GM13976 (cell line): ENCODE results near the gene TP53I11.

Experiments
- DNase-seq: peaks from one replicate; pipeline ENCODE4 v3.0.0; 2012; ENCODE audit warnings: low spot score
- CTCF ChIP-seq: IDR thresholded peaks from 2 replicates; pipeline ENCODE4 v1.5.1; 2012; ENCODE audit warnings: borderline replicate concordance, mild to moderate bottlenecking; ENCODE audit not compliant: insufficient read depth; ENCODE audit errors: extremely low read depth, missing control alignments, control extremely low read depth
- in situ Hi-C: fragments of 300-500 bp; cut with MboI; formaldehyde crosslinking; loops from one replicate; pipeline ENCODE4 v1.12.0; 2022; ENCODE audit warnings: low sequenced_read_pairs, mixed read lengths, inconsistent platforms; ENCODE audit not compliant: unreplicated experiment

Gene TP53I11

DNA sequence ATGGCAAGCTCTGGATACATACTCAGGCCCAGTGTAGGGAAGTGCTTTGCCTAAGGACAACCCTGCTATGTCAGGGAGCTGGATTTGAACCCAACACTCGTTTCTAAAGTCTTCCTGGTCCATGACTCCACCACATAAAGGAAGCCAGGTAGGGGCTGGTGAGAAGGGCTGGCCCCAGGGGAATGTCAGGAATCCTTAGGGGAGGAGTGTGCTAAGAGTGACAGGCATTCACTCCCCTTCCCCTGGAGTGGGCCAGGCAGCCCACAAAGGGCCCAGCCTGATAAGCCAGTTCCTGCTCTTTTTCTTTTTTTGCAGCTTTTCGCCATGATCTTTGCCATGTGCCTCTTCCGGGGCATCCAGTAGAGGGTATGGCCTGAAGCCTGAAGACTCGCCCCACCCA is 21.9 kb downstream of the TP53I11 start:
- no peak for TF ChIP-seq CTCF
- in situ Hi-C loops, result loop anchor here (25.0 kb wide), 1 partner anchor 358 kb away; the partner anchor contains the start of gene SYT13
- DNase-seq, result no peak

DNA sequence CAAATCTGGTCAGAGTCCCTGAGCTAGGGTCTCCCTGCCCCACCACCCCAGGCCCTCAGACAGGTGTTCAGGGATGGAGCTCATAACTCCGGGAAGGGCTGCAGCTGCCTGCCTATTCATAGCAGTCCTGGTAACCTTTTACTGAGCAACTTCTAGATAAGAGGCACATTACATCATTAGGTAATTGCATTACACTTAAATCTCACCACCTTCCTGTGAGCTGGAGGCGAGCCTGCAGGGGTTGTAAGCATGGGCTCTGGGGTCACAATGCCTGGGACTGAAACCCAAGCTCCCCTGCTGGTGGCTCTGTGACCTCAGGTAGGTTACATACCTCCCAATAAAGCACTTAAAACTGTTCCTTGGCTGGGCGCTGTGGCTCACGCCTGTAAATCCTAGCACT is 22.5 kb downstream of the TP53I11 start:
- DNase-seq, result no peak
- no peak for TF ChIP-seq CTCF
- in situ Hi-C loops, result loop anchor here (25.0 kb wide), 1 partner anchor 359 kb away; the partner anchor contains the start of gene SYT13

- in situ Hi-C loops, result loop anchor here (25.0 kb wide), 1 partner anchor 360 kb away; the partner anchor contains the start of gene SYT13
- peak; percentile 80 for DNase-seq
- peak; percentile 83 for TF ChIP-seq CTCF
These were observed 23.5 kb downstream of the TP53I11 start for GRCh38 chr11:44927174-44927661.

- in situ Hi-C loops, result loop anchor here (25.0 kb wide), 1 partner anchor 361 kb away; the partner anchor contains the start of gene SYT13
- DNase-seq, result no peak
- TF ChIP-seq CTCF, result no peak
These were observed 24.6 kb downstream of the TP53I11 start for GRCh38 chr11:44926036-44926435.

- no peak for TF ChIP-seq CTCF
- no peak for DNase-seq
- in situ Hi-C loops, result loop anchor here (25.0 kb wide), 1 partner anchor 637 kb away; no protein-coding TSS in a partner anchor
These were observed 26.9 kb downstream of the TP53I11 start for GRCh38 chr11:44923806-44924205.

- no peak for TF ChIP-seq CTCF
- DNase-seq, result no peak
- in situ Hi-C loops, result loop anchor here (25.0 kb wide), 1 partner anchor 636 kb away; no protein-coding TSS in a partner anchor
These were observed 27.6 kb downstream of the TP53I11 start for GRCh38 chr11:44923115-44923514.
